Endothelial cell of umbilical vein (primary cell): ENCODE measurements around the gene RGS10. TPM values are rescaled to one million over a fixed set of nuclear protein-coding genes. Genes with fewer than 3 reads are reported as not detected.

Experiments
- BruUV-seq: library from RNA; stranded (reverse); fragments of 400-500 nt; replicated peaks from 2 replicates; lab custom pipeline; 2021; lab: Mats Ljungman, UMichigan
- CTCF ChIA-PET: fragments of 300-600, 350-600 bp; sonication (Branson Sonifier 250); formaldehyde crosslinking; loops from one replicate; lab custom pipeline; 2021; ENCODE audit warnings: antibody characterized with exemption, inconsistent platforms; lab: Charles Lee
- POLR2A ChIA-PET: fragments of 300-600, 350-600 bp; sonication (Branson Sonifier 250); formaldehyde crosslinking; loops from one replicate; lab custom pipeline; 2021; ENCODE audit warnings: antibody characterized with exemption, inconsistent platforms; lab: Charles Lee
- DNase-seq: peaks from one replicate; pipeline ENCODE4 v3.0.0-alpha.2; 2011; ENCODE audit warnings: low read depth, low spot score
- FAIRE-seq: peaks from 2 replicates; lab custom pipeline; 2011; peaks lifted over from hg19 to GRCh38; lab: Jason Lieb, UNC
- H2AFZ ChIP-seq: 2 replicates; pipeline ENCODE4 v1.6.0; 2012; ENCODE audit warnings: low read depth, low read length, control low read depth, inconsistent platforms
- H3K27ac ChIP-seq: 2 replicates; pipeline ENCODE4 v1.5.1; 2011; ENCODE audit warnings: low read depth, mild to moderate bottlenecking, control low read depth, low read length, moderate library complexity; ENCODE audit not compliant: insufficient read depth
- H3K27me3 ChIP-seq, 2 experiments: 2 replicates each; pipeline versions ENCODE4 v1.6.0 to v1.6.1; 2011; ENCODE audit warnings: low read length in 2 of 2, mixed read lengths in 1 of 2; ENCODE audit not compliant: control insufficient read depth in 2 of 2, insufficient read depth in 2 of 2
- H3K36me3 ChIP-seq, 2 experiments: 2 replicates in 1 of 2; 3 replicates in 1 of 2; pipeline ENCODE4 v1.5.1; 2011; ENCODE audit warnings: low read length in 2 of 2, mild to moderate bottlenecking in 1 of 2, moderate library complexity in 1 of 2; ENCODE audit not compliant: control insufficient read depth in 2 of 2, insufficient read depth in 2 of 2; ENCODE audit errors: extremely low read depth in 1 of 2
- H3K4me1 ChIP-seq: 3 replicates; pipeline ENCODE4 v1.5.1; 2011; ENCODE audit warnings: mild to moderate bottlenecking, low read length; ENCODE audit not compliant: control insufficient read depth, insufficient read depth; ENCODE audit errors: extremely low read depth
- H3K4me2 ChIP-seq: 2 replicates; pipeline ENCODE4 v1.6.1; 2011; ENCODE audit warnings: low read length, control low read depth, mixed read lengths; ENCODE audit not compliant: insufficient read depth
- H3K4me3 ChIP-seq, 3 experiments: fragments of 200-600 bp in 1 of 3; sonication (generic), shearing (Covaris generic) in 1 of 3; replicated peaks in 1 of 3; 2 replicates each; pipeline ENCODE4 v1.5.1; 2011 to 2016; ENCODE audit warnings: control low read depth in 3 of 3, low read length in 3 of 3, mild to moderate bottlenecking in 2 of 3, inconsistent platforms in 1 of 3, low read depth in 1 of 3, moderate library complexity in 1 of 3; ENCODE audit not compliant: insufficient read depth in 1 of 3
- H3K79me2 ChIP-seq: 2 replicates; pipeline ENCODE4 v1.6.0; 2012; ENCODE audit warnings: low read length, inconsistent platforms; ENCODE audit not compliant: control insufficient read depth, insufficient read depth
- H3K9ac ChIP-seq: replicated peaks from 2 replicates; pipeline ENCODE3; 2011; ENCODE audit warnings: low read length, control low read depth; ENCODE audit not compliant: insufficient read depth; ENCODE audit errors: extremely low read depth
- H3K9me1 ChIP-seq: replicated peaks from 3 replicates; pipeline ENCODE4 v1.6.0; 2011; ENCODE audit warnings: mild to moderate bottlenecking, low read length; ENCODE audit not compliant: control insufficient read depth, insufficient read depth; ENCODE audit errors: extremely low read depth
- H3K9me3 ChIP-seq: replicated peaks from 2 replicates; pipeline ENCODE4 v1.5.1; 2012; ENCODE audit warnings: low read length, inconsistent platforms; ENCODE audit not compliant: control insufficient read depth, insufficient read depth
- H4K20me1 ChIP-seq: replicated peaks from 2 replicates; pipeline ENCODE3; 2011; ENCODE audit warnings: mild to moderate bottlenecking, low read length; ENCODE audit not compliant: control insufficient read depth, insufficient read depth; ENCODE audit errors: extremely low read depth
- CTCF ChIP-seq, 2 donors: IDR thresholded peaks; 1 replicate in 1 of 2; 2 replicates in 1 of 2; pipeline ENCODE4 v1.5.1; 2011; ENCODE audit warnings: low read length in 2 of 2, mild to moderate bottlenecking in 2 of 2, moderate library complexity in 2 of 2, control low read depth in 1 of 2, inconsistent platforms in 1 of 2, low read depth in 1 of 2; ENCODE audit not compliant: insufficient read depth in 1 of 2; ENCODE audit errors: extremely low read depth in 1 of 2
- FOS ChIP-seq: IDR thresholded peaks from 2 replicates; pipeline ENCODE4 v1.6.1; 2011; ENCODE audit warnings: mild to moderate bottlenecking, low read length, moderate library complexity, borderline replicate concordance; ENCODE audit not compliant: insufficient read depth
- GATA2 ChIP-seq: IDR thresholded peaks from 2 replicates; pipeline ENCODE4 v1.7.0; 2011; ENCODE audit warnings: low read depth, mild to moderate bottlenecking, moderate library complexity, mixed read lengths, low read length; ENCODE audit not compliant: insufficient read length, insufficient read depth
- JUN ChIP-seq: IDR thresholded peaks from 2 replicates; pipeline ENCODE4 v1.6.1; 2011; ENCODE audit warnings: borderline replicate concordance, low read depth; ENCODE audit not compliant: insufficient read length, insufficient read depth
- MAX ChIP-seq: IDR thresholded peaks from 2 replicates; pipeline ENCODE4 v1.6.1; 2011; ENCODE audit not compliant: insufficient read depth, insufficient read length
- POLR2AphosphoS5 ChIP-seq: IDR thresholded peaks from 2 replicates; pipeline ENCODE4 v1.6.1; 2012; ENCODE audit warnings: low read depth, mild to moderate bottlenecking, control low read depth, low read length, moderate library complexity; ENCODE audit not compliant: insufficient read depth
- dilution Hi-C: fragments of 300-500 bp; cut with MboI; formaldehyde crosslinking; loops from one replicate; pipeline ENCODE4 v1.15.0; 2019; ENCODE audit warnings: low sequenced_read_pairs; ENCODE audit not compliant: extremely low pct_ligation_motif_present
- intact Hi-C: fragments of 100-400 bp; cut with micrococcal nuclease; formaldehyde crosslinking; loops from one replicate; pipeline ENCODE4 v1.10.0; 2022
- polyA plus RNA-seq, 4 experiments: library from polyadenylated mRNA; depleted of rRNA in 3 of 4; stranded (reverse) in 3 of 4; unstranded in 1 of 4; fragments of >200 nt; gene quantifications; 2 replicates each; pipeline versions ENCODE4 v1.2.1 to v1.2.3, GENCODE V29; 2011 to 2012; ENCODE audit warnings: missing spikeins in 1 of 4
- total RNA-seq: library from RNA; stranded (reverse); gene quantifications from 2 replicates; pipeline ENCODE4 v1.2.3, GENCODE V29; 2021

RGS10 gene
- total and polyA plus RNA-seq, 2 donors (not counting 3 experiments of a cell fraction or from before 2014, with no cell fraction given): 7.8 to 22.4 TPM

- Histone ChIP-seq H3K27me3 (no peaks in the 10 kb centered on the region), H3K4me3 (no peak overlapping the region), H4K20me1 (no peaks in the 10 kb centered on the region), H3K27ac (no peak overlapping the region), H3K4me2 (no peak overlapping the region), H3K9me3 (no peaks in the 10 kb centered on the region), H3K4me1 (no peaks in the 10 kb centered on the region), H2AFZ (no peak overlapping the region), H3K36me3 (peaks cover 0 to 4% of the 10 kb centered on the region in 2 experiments), H3K9ac (no peak overlapping the region), H3K9me1 (no peaks in the 10 kb centered on the region), H3K79me2 (no peaks in the 10 kb centered on the region)
- ChIA-PET POLR2A (no interaction called here), CTCF (interaction anchor here (1.3 kb wide), 1 partner anchor 11 kb away, joined by 7 read pairs; no protein-coding TSS in a partner anchor)
- no peak for FAIRE-seq
- BruUV-seq: no TSS peak
- dilution Hi-C loops: no loop called here
- no peak for DNase-seq
- no peak for TF ChIP-seq MAX
- no peak for TF ChIP-seq CTCF (IDR thresholded peaks at IDR 0.05; ENCODE audit: extremely low read depth in 1 of 2, insufficient read depth in 1 of 2, low read depth in 1 of 2, low read length in 2 of 2)
- no peak for TF ChIP-seq GATA2
- TF ChIP-seq JUN: no peak
- no peak for TF ChIP-seq FOS
- no peak for TF ChIP-seq POLR2AphosphoS5
- intact Hi-C loops: no loop called here
Observed at GRCh38 chr10:119455609-119456434, 86.7 kb downstream of the RGS10 start.
